GM20000 (cell line): ENCODE measurements around the gene SLC30A2.
"Not testable (repeated sequence)": the region's sequence is repeated elsewhere in the genome, so short reads cannot be mapped to it uniquely, and the experiment has no call there.

Experiments
- DNase-seq: peaks from one replicate; pipeline ENCODE4 v3.0.0; 2012; ENCODE audit warnings: low spot score
- TF ChIP-seq, protein P1 (sequence below): IDR thresholded peaks from 2 replicates; pipeline ENCODE4 v1.5.1; 2012; ENCODE audit warnings: mild to moderate bottlenecking, control low read depth; ENCODE audit errors: extremely low read depth, missing control alignments

The SLC30A2 gene, protein sequence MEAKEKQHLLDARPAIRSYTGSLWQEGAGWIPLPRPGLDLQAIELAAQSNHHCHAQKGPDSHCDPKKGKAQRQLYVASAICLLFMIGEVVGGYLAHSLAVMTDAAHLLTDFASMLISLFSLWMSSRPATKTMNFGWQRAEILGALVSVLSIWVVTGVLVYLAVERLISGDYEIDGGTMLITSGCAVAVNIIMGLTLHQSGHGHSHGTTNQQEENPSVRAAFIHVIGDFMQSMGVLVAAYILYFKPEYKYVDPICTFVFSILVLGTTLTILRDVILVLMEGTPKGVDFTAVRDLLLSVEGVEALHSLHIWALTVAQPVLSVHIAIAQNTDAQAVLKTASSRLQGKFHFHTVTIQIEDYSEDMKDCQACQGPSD

DNA sequence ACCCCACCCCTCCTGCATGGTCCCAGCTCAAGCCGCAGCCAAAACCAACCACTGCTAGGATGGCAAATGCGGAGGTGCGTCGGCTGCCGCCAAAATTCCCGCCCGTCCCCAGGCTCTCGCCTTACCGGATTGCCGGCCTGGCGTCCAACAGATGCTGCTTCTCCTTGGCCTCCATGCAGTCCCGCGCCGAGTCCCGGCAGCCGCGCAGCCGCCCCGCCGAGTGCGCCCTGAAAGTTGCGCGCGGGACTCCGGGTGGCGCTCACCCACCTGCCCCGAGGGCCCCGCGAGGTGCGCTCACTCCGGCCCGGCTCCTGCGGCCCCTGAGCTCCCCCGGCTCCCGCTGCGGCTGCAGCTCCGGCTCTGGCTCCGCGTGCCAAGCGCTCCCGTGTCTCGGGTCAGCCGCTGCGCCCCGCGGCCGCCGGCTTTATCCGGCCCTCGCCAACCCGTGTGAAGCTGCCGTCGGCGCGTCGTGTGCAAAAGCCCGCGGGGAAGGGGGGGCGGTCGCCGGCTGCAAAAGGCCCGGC is at the start of gene SLC30A2:
Gene SLC30A2 (minus strand): TSS at position 397 of the 524 bp plus-strand sequence. CDS start 222 bp downstream, at position 175.
- TF ChIP-seq, protein P1, sequence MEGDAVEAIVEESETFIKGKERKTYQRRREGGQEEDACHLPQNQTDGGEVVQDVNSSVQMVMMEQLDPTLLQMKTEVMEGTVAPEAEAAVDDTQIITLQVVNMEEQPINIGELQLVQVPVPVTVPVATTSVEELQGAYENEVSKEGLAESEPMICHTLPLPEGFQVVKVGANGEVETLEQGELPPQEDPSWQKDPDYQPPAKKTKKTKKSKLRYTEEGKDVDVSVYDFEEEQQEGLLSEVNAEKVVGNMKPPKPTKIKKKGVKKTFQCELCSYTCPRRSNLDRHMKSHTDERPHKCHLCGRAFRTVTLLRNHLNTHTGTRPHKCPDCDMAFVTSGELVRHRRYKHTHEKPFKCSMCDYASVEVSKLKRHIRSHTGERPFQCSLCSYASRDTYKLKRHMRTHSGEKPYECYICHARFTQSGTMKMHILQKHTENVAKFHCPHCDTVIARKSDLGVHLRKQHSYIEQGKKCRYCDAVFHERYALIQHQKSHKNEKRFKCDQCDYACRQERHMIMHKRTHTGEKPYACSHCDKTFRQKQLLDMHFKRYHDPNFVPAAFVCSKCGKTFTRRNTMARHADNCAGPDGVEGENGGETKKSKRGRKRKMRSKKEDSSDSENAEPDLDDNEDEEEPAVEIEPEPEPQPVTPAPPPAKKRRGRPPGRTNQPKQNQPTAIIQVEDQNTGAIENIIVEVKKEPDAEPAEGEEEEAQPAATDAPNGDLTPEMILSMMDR, result no peak
- no peak for DNase-seq

DNA sequence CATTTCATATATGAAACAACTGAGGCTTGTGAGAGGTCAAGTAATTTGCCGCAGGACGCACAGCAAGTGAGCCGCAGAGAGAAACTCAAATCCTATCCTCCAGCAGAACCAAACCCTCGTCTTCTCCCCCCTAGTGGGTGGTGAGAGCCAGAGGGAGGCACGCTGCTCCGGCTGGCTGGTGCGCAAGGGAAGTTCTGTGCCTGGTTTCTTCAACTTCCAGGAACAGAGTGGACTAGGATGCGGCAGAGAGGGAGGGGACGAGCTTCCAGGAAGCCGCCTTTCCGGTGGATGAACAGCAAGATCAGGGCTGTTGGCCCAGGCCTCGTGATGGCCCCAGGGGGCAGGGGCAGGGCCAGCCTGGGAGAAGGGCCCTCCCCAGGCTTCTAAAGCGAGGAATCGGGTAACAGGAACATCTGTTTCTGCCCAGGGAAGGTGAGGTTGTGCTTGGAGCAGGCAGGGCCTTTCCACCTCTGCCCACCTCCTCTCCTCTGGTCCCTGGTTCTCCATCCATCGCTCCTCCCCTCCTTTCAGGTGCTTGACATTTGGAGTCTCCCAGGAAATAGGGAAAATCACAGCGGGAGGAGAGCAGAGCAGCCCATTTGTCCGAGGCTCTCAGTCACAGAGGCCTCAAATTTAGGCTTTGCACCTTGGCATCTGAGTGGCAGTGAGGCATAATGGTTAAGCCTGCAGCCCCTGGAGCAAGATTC is 48.9 kb upstream of the SLC30A2 start:
- DNase-seq, result no peak
- TF ChIP-seq, protein P1, result no peak

DNA sequence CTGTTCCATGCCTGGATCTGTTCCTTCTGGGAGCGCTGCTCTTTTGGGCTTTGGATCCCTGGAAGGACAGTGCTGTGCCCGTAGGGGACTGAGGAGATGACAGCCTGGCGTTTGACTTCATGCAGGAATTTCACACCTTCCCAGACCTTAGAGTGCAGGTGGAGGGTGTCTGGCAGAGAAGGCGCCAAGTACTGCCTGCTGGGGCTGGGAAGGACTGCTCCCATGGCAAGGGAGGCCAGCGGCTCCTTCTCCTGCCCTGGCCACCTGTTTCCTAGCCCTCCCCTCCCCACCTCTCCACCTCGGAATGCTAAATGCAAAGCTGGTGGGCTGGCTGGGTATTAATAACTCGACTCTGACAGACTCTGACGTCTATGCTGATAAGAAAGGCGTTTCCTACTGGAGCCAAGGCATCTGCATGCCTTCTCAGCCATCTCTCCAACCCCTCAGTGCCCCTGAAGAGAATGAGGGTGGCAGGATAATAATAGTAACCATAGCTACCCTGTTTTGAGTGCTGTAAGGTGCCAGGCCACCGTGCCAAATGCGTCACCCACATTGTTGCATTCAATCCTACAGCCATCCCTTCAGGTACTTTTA is 48.3 kb upstream of the SLC30A2 start:
- TF ChIP-seq, protein P1, result no peak
- DNase-seq, result no peak

DNA sequence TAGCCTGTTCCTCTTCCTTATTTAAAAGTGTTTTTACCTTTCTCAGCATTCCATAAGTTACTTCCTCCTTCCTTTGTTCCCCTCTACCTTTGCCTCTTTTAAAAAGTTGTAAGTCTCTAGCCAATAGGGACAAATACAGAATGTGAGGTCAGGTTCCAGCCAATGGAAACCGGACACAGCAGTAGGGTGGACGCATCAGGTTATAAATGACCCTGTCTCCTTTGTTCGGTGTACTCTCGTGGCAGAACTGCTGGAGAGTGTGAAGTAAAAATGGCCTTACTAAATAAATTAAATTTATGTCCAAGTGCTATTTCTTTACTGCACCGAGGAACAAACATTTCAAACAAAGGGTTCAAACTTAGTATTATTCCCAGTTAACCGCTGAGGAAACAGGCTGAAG is 47.7 kb upstream of the SLC30A2 start:
- DNase-seq, result not testable (repeated sequence)

DNA sequence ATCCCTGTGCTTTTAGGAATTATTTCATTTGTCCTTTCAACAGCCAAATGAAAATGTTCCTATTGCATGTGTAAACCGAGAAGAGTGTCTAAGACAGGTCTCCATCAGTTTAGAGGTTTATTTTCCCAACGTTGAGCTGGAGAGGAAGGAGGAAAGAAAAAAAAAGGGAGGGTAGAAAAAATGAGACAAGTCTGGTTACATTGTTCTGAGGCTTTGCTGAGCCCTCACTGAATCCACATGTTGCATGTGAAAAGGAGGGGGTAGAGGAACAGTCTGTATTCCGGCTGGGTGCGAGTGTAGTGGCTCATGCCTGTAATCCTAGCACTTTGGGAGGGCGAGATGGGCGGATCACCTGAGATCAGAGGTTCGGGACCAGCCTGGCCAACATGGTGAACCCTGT is 46.5 kb upstream of the SLC30A2 start:
- TF ChIP-seq, protein P1, result no peak
- DNase-seq, result no peak

DNA sequence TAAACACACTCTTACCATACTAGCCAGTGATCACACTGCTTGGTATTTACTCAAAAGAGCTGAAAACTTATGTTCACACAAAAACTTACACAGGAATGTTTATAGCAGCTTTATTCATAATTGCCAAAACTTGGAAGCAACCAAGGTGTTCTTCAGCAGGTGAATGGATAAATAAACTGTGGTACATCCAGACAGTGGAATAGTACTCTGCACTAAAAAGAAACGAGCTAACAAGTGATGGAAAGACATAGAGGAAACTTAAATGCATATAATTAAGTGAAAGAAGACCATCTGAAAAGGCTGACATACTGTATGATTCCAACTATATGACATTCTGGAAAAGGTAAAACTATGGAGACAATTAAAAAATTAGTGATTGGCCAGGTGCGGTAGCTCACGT is 45.0 kb upstream of the SLC30A2 start:
- TF ChIP-seq, protein P1, result no peak
- DNase-seq, result no peak

DNA sequence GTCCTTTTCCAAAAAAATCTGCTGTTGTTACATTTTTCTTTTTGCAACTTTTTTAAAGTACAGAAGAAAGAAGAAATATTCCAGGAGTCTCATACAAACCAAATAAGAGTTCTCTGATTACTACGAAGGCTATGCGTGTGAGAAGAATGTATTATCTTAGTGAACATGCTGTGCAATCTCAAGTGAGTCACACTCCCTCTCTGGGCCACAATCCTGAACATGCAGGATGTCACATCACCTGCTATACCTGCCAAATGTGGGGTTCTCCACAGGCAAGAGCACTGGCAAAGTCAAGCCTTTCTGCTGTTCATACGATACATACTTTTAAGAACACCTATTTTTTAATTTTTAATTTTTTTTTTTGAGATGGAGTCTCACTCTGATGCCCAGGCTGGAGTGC is 43.2 kb upstream of the SLC30A2 start:
- DNase-seq, result no peak
- TF ChIP-seq, protein P1, result no peak
